MM.1S (cell line): ENCODE measurements around the gene FAHD2B.
"Not testable (repeated sequence)": the region's sequence is repeated elsewhere in the genome, so short reads cannot be mapped to it uniquely, and the experiment has no call there.

Experiments
- DNase-seq: peaks from one replicate; pipeline ENCODE4 v3.0.0-alpha.2; 2015
- H2AFZ ChIP-seq: fragments of 300-600 bp; sonication (generic); 2 replicates; pipeline ENCODE4 v1.6.0; 2016; ENCODE audit warnings: antibody characterized with exemption, low read length
- H3F3A ChIP-seq: fragments of 300-600 bp; sonication (generic); 2 replicates; pipeline ENCODE4 v1.6.1; 2016; ENCODE audit warnings: mild to moderate bottlenecking, antibody characterized with exemption, low read length, moderate library complexity, mixed read lengths; ENCODE audit not compliant: insufficient read depth
- H3K27ac ChIP-seq: fragments of 300-600 bp; sonication (generic); 2 replicates; pipeline ENCODE4 v1.5.1; 2016; ENCODE audit warnings: mild to moderate bottlenecking, low read length
- H3K27me3 ChIP-seq: fragments of 300-600 bp; sonication (generic); replicated peaks from 2 replicates; pipeline ENCODE4 v1.6.0; 2016; ENCODE audit warnings: low read length; ENCODE audit not compliant: insufficient read depth
- H3K36me3 ChIP-seq: fragments of 300-600 bp; sonication (generic); replicated peaks from 2 replicates; pipeline ENCODE4 v1.6.1; 2016; ENCODE audit warnings: mild to moderate bottlenecking, low read length, mixed read lengths; ENCODE audit not compliant: insufficient read depth
- H3K4me1 ChIP-seq: fragments of 300-600 bp; sonication (generic); 2 replicates; pipeline ENCODE4 v1.6.1; 2016; ENCODE audit warnings: low read length, mixed read lengths
- H3K4me2 ChIP-seq: fragments of 300-600 bp; sonication (generic); 2 replicates; pipeline ENCODE4 v1.6.0; 2016; ENCODE audit warnings: low read depth, low read length
- H3K4me3 ChIP-seq: fragments of 300-600 bp; sonication (generic); 2 replicates; pipeline ENCODE4 v1.5.1; 2016; ENCODE audit warnings: low read length, mixed read lengths
- H3K79me2 ChIP-seq: fragments of 300-600 bp; sonication (generic); 2 replicates; pipeline ENCODE4 v1.6.1; 2016; ENCODE audit warnings: mixed run types, low read length, mixed read lengths
- H3K9ac ChIP-seq: fragments of 300-600 bp; sonication (generic); 2 replicates; pipeline ENCODE4 v1.6.1; 2016; ENCODE audit warnings: low read length, mixed read lengths
- H3K9me2 ChIP-seq: fragments of 300-600 bp; sonication (generic); replicated peaks from 2 replicates; pipeline ENCODE4 v1.6.1; 2016; ENCODE audit warnings: mild to moderate bottlenecking, low read length, mixed read lengths; ENCODE audit not compliant: insufficient read depth
- H3K9me3 ChIP-seq: fragments of 300-600 bp; sonication (generic); replicated peaks from 2 replicates; pipeline ENCODE4 v1.6.1; 2016; ENCODE audit warnings: mild to moderate bottlenecking, low read length, mixed read lengths; ENCODE audit not compliant: insufficient read depth
- H4K20me1 ChIP-seq: fragments of 300-600 bp; sonication (generic); 2 replicates; pipeline ENCODE4 v1.6.1; 2016; ENCODE audit warnings: mild to moderate bottlenecking, low read length, moderate library complexity, mixed read lengths; ENCODE audit not compliant: insufficient read depth
- EZH2 ChIP-seq: fragments of 300-600 bp; sonication (generic); optimal IDR thresholded peaks from 2 replicates; pipeline ENCODE3; 2017; ENCODE audit warnings: low read depth, mild to moderate bottlenecking, antibody characterized with exemption, low read length, mixed read lengths
- EZH2phosphoT487 ChIP-seq: fragments of 300-600 bp; sonication (generic); IDR thresholded peaks from 2 replicates; pipeline ENCODE4 v1.6.1; 2018; ENCODE audit warnings: antibody characterized with exemption, low read length
- TF ChIP-seq, protein P1 (sequence below): fragments of 300-600 bp; sonication (generic); IDR thresholded peaks from 2 replicates; pipeline ENCODE4 v1.5.1; 2016; ENCODE audit warnings: antibody characterized with exemption, low read length, mixed read lengths

Gene FAHD2B

DNA sequence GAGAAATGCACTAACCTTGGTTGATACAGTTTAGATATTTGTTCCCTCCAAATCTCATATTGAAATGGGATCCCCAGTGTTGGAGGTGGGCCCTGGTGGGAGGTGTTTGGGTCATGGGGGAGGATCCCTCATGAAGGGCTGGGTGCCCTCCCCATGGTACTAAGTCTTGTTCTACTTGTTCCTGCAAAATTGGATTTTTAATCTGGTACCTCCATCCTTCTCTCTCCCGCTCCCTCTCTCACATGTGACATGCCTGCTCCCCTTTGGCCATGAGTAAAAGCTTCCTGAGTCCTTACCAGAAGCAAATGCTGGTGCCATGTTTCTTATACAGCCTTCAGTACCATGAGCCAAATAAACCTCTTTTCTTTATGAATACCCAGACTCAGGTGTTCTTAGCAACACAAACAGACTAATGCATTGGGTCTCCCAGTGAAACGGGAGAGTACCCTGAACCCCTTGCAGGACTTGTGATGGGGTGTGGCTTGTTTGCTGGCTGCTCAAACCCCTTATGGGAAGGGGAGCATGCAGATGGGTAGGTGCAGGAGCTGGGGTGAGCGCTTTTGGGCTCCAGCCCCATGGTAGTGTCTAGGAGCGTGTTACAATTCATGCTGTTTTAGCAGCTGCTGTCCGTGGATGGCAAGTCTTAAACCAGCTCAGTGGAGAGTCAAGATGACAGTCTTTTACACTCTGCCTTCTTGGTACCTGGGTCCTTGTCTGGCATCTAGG is 27.2 kb downstream of the FAHD2B start:
- DNase-seq, result no peak
- Histone ChIP-seq H3K9me2 (no peaks in the 10 kb centered on the region), H3K27me3 (no peaks in the 10 kb centered on the region), H3K9me3 (no peaks in the 10 kb centered on the region), H3K79me2 (no peaks in the 10 kb centered on the region), H2AFZ (no peak overlapping the region), H4K20me1 (no peaks in the 10 kb centered on the region), H3K27ac (no peak overlapping the region), H3K4me3 (no peak overlapping the region), H3F3A (no peaks in the 10 kb centered on the region), H3K4me2 (no peak overlapping the region), H3K9ac (no peak overlapping the region), H3K36me3 (no peaks in the 10 kb centered on the region), H3K4me1 (no peaks in the 10 kb centered on the region)
- no peak for TF ChIP-seq EZH2phosphoT487
- TF ChIP-seq EZH2, result no peak
- TF ChIP-seq, protein P1, sequence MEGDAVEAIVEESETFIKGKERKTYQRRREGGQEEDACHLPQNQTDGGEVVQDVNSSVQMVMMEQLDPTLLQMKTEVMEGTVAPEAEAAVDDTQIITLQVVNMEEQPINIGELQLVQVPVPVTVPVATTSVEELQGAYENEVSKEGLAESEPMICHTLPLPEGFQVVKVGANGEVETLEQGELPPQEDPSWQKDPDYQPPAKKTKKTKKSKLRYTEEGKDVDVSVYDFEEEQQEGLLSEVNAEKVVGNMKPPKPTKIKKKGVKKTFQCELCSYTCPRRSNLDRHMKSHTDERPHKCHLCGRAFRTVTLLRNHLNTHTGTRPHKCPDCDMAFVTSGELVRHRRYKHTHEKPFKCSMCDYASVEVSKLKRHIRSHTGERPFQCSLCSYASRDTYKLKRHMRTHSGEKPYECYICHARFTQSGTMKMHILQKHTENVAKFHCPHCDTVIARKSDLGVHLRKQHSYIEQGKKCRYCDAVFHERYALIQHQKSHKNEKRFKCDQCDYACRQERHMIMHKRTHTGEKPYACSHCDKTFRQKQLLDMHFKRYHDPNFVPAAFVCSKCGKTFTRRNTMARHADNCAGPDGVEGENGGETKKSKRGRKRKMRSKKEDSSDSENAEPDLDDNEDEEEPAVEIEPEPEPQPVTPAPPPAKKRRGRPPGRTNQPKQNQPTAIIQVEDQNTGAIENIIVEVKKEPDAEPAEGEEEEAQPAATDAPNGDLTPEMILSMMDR, result no peak

DNA sequence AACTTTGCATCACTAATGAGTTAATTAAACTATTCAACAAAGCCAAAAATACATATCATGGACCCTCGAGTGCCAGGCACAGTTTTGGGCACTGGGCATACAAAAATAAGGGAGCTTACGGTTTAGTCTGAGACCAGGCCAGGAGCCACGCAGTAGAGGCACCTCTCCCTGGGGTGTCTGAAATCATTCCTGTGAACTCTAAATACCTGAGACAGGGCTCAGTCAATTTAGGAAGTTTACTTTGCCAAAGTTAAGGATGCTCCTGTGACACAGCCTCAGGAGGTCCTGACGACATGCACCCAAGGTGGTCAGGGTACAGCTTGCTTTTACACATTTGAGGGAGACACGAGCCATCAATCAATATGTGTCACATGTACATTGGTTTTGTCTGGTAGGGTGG is 28.7 kb downstream of the FAHD2B start:
- H3K9me3 ChIP-seq, H3K9ac ChIP-seq, DNase-seq, H3K79me2 ChIP-seq, H3K36me3 ChIP-seq, H3F3A ChIP-seq, H2AFZ ChIP-seq, H3K27me3 ChIP-seq, H3K4me3 ChIP-seq, H3K27ac ChIP-seq, H3K4me2 ChIP-seq, H3K4me1 ChIP-seq, H4K20me1 ChIP-seq, H3K9me2 ChIP-seq: not testable (repeated sequence)

DNA sequence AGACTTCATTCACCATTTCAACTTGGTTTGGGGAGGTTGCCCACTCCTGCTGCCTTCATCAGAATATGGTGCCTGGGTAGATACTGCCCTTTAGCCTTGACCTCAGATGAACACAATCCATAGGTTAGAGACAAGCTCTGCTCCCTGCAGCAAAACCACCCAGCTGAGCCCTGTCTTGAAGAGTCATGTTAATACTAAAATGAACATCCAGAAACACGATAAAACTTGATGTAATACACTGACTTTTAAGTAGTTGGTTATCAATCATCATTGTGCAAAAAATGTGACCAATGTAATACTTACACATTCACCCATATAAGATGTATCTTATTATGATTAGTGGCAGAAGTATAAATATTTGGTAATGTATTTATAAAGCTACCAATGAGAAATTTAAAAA is 32.7 kb downstream of the FAHD2B start:
- H4K20me1 ChIP-seq, H3K36me3 ChIP-seq, H3F3A ChIP-seq: not testable (repeated sequence)

DNA sequence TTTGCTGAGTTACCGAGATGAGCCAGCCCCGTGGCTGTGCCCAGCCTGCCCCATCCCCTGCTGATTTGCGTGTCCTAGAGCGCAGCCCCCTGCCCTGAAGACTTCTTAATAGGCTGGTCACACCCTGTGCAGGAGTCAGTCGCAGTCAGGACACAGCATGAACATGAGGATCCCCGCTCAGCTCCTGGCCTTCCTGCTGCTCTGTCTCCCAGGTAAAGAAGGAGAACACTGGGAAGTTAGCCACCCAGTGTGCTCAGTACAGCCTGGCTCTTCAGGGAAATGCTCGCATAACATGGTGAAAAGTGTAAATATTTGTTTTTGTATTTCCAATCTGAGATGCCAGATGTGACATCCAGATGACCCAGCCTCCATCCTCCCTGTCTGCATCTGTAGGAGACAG is 34.9 kb downstream of the FAHD2B start:
- not testable (repeated sequence) for H4K20me1 ChIP-seq, H3K79me2 ChIP-seq, H3K9ac ChIP-seq, H3K4me2 ChIP-seq, H3K27ac ChIP-seq, H3K9me2 ChIP-seq, H3K36me3 ChIP-seq, H3F3A ChIP-seq, H3K27me3 ChIP-seq, DNase-seq, H3K9me3 ChIP-seq, H3K4me3 ChIP-seq, H3K4me1 ChIP-seq, H2AFZ ChIP-seq

More for the DNA sequence above, 32.7 kb downstream of the FAHD2B start:
- not testable (repeated sequence) for DNase-seq, H3K9me3 ChIP-seq, H3K9me2 ChIP-seq, H3K79me2 ChIP-seq, H3K27me3 ChIP-seq, H2AFZ ChIP-seq, H3K9ac ChIP-seq, H3K4me2 ChIP-seq, H3K27ac ChIP-seq, H3K4me1 ChIP-seq, H3K4me3 ChIP-seq

DNA sequence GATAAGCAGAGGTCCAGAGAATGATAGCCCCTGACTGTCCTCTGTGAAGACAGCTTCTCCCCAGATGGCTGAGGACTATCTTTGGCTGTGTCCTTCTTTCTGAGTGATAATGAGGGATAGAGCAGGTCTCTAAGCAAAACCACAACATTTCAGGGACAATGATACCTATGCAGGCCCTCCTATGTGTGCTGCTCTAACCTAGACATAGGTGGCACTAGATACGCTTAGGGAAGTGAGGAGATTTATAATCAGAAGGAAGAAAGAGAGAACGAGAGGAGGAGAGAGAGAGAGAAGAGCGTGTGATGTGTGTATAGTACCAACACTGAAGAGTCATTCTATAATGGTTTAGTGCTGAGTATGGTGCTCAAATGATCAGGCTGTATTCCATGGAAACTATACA is 38.5 kb downstream of the FAHD2B start:
- not testable (repeated sequence) for H3K36me3 ChIP-seq, H3K4me1 ChIP-seq, H3K27me3 ChIP-seq, H3K4me3 ChIP-seq, H3K79me2 ChIP-seq, H3K4me2 ChIP-seq, H3K9me3 ChIP-seq, H3K9me2 ChIP-seq, DNase-seq, H3K9ac ChIP-seq, H3K27ac ChIP-seq, H4K20me1 ChIP-seq, H3F3A ChIP-seq, H2AFZ ChIP-seq

DNA sequence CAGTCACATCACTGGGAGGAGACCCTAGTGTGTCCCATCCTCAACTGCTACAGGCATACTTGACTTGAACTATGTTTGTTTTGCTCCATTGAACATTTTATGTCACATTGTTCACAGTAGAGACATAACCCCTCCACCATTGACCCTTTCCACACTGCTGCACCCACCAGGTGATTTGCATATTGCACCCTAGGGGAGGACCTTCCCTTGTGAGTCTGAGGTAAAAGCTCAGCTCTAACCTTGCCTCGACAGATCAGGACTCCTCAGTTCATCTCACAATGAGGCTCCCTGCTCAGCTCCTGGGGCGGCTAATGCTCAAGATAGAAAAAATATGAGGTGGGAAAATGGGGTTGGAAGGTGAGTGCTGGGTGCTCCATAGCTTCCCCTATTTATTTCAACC is 44.6 kb downstream of the FAHD2B start:
- not testable (repeated sequence) for H3K27ac ChIP-seq, H3F3A ChIP-seq, H3K9me2 ChIP-seq, H3K27me3 ChIP-seq, H3K9me3 ChIP-seq, DNase-seq, H3K79me2 ChIP-seq, H3K4me3 ChIP-seq, H2AFZ ChIP-seq, H4K20me1 ChIP-seq, H3K9ac ChIP-seq, H3K4me1 ChIP-seq, H3K4me2 ChIP-seq, H3K36me3 ChIP-seq

DNA sequence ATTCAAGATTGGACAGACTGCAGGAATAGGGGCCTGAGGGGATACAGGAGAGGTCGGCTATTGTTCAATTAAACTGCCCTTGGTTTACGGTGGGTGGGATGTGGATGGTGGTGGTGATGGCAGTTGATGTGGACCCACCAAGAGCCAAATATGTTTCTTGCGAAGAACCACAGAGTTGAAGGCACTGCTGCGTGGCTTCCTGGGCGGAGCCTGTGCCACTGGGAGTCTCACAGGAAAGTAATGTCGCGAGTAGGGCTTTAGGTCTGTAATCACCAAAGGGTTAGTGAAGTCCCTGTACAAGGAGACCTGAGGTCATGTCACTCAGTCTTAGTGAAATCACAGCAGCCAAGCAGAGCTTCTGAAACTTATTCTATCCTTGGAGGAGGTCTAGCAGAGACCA is 46.2 kb downstream of the FAHD2B start:
- H3K4me3 ChIP-seq, H3K4me2 ChIP-seq, H3K9me2 ChIP-seq, H3K27ac ChIP-seq, H3K4me1 ChIP-seq, DNase-seq, H3F3A ChIP-seq, H3K36me3 ChIP-seq, H2AFZ ChIP-seq, H3K27me3 ChIP-seq, H3K79me2 ChIP-seq, H4K20me1 ChIP-seq, H3K9ac ChIP-seq, H3K9me3 ChIP-seq: not testable (repeated sequence)
